ENCODE measurements around the gene DPY19L2.
"Not testable (repeated sequence)": the region's sequence is repeated elsewhere in the genome, so short reads cannot be mapped to it uniquely, and the experiment has no call there.

Gene DPY19L2

DNA sequence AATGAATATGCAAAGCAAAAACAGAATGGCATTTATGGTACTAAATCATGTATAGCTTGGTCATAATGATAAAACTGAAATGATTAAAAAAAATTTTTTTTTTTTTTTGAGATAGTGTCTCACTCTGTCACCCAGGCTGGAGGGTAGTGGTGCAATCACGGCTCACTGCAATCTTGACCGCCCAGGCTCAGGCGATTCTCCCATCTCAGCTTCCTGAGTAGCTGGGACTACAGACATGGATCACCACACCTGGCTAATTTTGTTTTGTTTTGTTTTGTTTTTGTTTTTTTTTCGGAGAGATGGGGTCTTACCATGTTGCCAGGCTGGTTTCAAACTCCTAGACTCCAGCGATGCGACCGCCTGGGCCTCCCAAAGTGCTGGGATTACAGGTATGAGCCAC, 138.7 kb downstream of the DPY19L2 start:
- DNase-seq (ENCODE audit: low read depth), result not testable (repeated sequence)

DNA sequence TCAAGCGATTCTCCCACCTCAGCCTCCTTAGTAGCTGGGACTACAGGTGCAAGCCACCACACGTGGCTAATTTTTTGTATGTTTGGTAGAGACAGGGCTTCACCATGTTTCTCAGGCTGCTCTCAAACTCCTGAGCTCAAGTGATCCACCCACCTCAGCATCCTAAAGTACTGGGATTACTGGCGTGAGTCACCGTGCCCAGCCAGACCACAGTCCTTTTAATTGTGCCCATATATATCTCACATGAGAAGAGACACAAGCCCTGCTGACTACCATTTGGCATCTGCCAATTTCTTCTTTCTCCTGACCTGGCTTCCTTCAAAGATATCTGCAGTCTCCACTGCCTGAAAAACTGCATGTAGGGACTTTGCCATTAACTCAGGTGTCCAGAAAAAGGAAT, 142.5 kb downstream of the DPY19L2 start:
- DNase-seq (ENCODE audit: low read depth), result no peak

DNA sequence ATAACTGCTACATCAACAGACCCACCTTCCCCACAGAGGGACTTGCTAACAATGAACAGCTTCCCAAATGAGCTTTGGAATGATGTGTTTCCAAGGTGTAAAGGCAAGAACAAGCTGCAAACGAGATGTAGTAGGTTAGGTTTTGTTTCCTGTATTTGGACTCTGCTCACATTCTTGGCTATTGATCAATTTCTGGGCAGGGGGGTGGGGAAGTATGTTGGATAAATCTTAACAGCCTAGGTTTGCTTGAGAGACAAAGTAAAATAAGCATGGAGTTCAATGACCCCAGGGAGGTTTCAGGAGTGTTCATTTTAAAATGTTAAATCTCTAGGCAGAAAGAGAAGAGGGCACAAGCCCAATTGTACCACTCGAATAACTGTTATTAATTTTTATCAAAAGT, 146.6 kb downstream of the DPY19L2 start:
- no peak for DNase-seq (ENCODE audit: low read depth)

Measured in stromal cell of bone marrow (primary cell).